Vagina (tissue), 2 donors: ENCODE data around the gene CEP162.

Source experiments
- POLR2A ChIP-seq, 2 donors: fragments of 450-650 bp; IDR thresholded peaks; one replicate each; pipeline ENCODE4 v1.6.1; 2017; ENCODE audit warnings: antibody characterized with exemption in 2 of 2, mild to moderate bottlenecking in 2 of 2, moderate library complexity in 2 of 2
- POLR2AphosphoS5 ChIP-seq, 2 donors: sonication (generic); formaldehyde crosslinking; IDR thresholded peaks; one replicate each; pipeline ENCODE4 v1.9.0; 2017; ENCODE audit warnings: antibody characterized with exemption in 2 of 2, mild to moderate bottlenecking in 2 of 2, low read depth in 1 of 2; ENCODE audit not compliant: insufficient read depth in 1 of 2
- TF ChIP-seq, protein P1 (sequence below), 3 experiments: fragments of 450-650 bp in 2 of 3; fragments of 200-600 bp in 1 of 3; sonication (generic) in 1 of 3; IDR thresholded peaks; one replicate each; pipeline ENCODE4 v1.5.1; 2017 to 2019; ENCODE audit warnings: antibody characterized with exemption in 3 of 3, mild to moderate bottlenecking in 2 of 3, moderate library complexity in 2 of 3

- TF ChIP-seq, protein P1, sequence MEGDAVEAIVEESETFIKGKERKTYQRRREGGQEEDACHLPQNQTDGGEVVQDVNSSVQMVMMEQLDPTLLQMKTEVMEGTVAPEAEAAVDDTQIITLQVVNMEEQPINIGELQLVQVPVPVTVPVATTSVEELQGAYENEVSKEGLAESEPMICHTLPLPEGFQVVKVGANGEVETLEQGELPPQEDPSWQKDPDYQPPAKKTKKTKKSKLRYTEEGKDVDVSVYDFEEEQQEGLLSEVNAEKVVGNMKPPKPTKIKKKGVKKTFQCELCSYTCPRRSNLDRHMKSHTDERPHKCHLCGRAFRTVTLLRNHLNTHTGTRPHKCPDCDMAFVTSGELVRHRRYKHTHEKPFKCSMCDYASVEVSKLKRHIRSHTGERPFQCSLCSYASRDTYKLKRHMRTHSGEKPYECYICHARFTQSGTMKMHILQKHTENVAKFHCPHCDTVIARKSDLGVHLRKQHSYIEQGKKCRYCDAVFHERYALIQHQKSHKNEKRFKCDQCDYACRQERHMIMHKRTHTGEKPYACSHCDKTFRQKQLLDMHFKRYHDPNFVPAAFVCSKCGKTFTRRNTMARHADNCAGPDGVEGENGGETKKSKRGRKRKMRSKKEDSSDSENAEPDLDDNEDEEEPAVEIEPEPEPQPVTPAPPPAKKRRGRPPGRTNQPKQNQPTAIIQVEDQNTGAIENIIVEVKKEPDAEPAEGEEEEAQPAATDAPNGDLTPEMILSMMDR (IDR thresholded peaks at IDR 0.05), result no peak
- no peak for TF ChIP-seq POLR2AphosphoS5 (IDR thresholded peaks at IDR 0.05; ENCODE audit: insufficient read depth in 1 of 2, low read depth in 1 of 2)
- no peak for TF ChIP-seq POLR2A (IDR thresholded peaks at IDR 0.05)
Observed at GRCh38 chr6:84227044-84227433, 404 bp downstream of the CEP162 start.
